Cerebellar cortex (tissue), 1 donor: ENCODE measurements around the gene CLEC17A.
A peak's percentile ranks its signal among the peaks of the same experiment; 100 is the strongest.
"Not testable (repeated sequence)": the region's sequence is repeated elsewhere in the genome, so short reads cannot be mapped to it uniquely, and the experiment has no call there.

Experiments
- DNase-seq: peaks from one replicate; pipeline ENCODE4 v3.0.0-alpha.2; 2015; ENCODE audit warnings: low spot score

Gene CLEC17A

GRCh38 chr19:14558370-14559066, 24.4 kb upstream of the CLEC17A start:
- DNase-seq: no peak

GRCh38 chr19:14559916-14560775, 22.7 kb upstream of the CLEC17A start:
- peak; percentile 55 for DNase-seq

GRCh38 chr19:14560776-14561108, 22.1 kb upstream of the CLEC17A start:
- DNase-seq: no peak

DNA sequence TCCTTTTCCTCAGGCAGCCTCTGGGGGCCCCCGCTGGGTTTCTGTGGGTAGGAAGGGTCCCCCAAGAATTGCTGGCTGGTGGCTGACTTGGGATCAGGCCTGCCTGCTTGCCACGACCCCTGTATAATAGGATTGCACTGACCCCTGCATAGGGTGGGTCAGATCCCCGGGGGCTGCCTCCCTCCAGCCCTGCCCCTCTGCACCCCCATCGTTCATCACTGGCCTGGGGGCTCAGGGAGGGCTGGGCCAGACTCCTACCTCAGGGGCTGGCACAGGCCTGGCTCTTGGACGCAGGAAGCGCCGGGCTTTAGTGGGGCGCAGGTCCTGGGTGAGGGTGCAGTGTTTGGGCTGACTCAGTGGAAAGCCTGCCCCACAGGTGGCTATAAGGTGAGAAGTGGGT, 21.6 kb upstream of the CLEC17A start:
- no peak for DNase-seq

GRCh38 chr19:14561847-14562351, 21.0 kb upstream of the CLEC17A start:
- DNase-seq: no peak

DNA sequence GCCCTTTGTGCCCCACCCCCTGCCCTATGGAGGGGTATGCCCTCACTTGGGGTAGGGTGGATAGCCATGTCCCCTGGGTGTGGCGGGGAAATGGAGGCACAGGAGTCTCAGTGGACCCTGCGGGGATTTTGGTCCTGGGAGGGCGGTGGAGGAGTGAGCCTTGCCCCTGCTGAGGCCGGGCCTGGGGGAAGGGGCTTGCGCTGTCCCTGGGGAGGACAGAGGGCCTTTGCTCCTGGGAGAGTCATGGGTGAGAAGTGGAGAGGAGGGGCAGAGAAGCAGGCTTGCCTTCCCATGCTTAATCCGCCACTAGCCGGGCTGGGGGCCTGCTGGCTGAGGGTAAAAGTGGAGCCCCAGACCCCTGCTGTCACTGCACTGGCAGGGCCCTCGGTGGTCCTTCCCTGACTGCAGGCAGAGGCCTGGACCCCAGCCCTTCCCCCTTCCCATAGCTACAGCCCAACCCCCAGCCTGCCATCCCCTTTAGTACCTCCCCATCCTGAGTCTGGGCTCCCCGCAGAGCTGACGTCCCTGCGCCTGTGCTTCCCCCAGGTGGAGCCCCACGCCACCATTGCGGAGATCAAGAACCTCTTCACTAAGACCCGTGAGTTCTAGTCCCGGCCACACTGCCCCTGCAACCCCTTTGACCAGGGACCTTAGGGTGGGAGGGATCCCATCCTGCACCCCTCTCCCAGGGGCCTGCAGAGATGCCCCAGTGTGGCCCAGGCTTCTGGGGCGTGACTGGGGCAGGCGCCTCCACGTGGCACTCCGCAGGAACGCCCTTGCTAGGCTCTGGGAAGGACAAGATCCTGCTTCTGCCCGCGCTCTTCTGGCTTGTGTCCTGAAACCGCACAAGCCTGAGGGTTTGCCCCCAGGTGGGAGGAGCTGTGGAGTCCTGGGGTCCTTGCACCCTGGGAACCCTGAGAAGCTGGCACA, 20.0 kb upstream of the CLEC17A start:
- no peak for DNase-seq

- DNase-seq: no peak
Measured at GRCh38 chr19:14563590-14563926, 19.3 kb upstream of the CLEC17A start.

GRCh38 chr19:14563989-14564651, 18.8 kb upstream of the CLEC17A start:
- peak; percentile 53 for DNase-seq

- not testable (repeated sequence) for DNase-seq
Measured at GRCh38 chr19:14564652-14565297, 18.1 kb upstream of the CLEC17A start.

- DNase-seq: no peak
Measured at GRCh38 chr19:14565298-14565679, 17.6 kb upstream of the CLEC17A start.

DNA sequence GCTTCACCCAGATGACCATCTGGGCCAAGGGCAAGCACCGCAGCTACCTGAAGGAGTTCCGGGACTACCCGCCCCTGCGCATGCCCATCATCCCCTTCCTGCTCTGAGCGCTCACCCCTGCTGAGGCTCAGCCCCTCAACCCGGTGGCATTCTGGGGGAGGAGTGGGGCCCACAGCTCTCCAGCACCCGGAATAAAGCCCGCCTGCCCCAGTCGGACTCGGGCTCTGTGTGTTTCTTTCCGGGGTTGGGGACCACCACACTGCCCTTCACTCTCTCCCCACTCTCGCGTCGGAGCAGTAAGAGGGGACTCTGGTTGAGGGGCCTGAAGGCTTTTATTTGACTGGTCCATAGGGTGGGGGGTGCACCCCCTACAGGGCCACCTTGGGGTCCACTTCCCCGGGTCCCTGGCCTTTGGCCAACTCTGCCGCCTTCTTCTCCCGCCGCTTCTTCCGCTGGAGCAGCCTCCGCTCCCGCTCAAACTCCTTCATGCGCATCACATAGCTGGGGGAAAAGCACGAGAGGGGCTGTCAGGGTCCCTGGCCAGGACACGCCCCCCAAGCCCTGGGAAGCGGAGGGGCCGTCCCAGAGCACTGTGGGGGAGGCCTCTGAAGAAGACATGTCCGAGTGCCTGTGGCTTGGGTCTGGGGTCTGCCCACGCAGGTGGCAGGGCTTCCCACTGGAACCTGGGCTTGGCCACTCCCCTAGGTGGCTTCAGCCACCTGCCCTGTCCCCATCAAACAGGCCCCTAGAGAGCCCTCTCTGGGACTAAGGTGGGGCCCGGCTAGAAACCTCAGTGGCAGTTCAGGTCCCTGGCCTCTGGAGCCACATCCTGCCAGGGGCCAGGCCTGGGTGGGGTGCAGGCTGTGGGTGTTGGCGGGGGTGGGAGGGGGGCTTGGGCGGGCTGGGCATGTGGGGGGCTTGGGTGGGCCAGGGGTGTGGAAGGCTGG, 16.8 kb upstream of the CLEC17A start:
- no peak for DNase-seq

DNA sequence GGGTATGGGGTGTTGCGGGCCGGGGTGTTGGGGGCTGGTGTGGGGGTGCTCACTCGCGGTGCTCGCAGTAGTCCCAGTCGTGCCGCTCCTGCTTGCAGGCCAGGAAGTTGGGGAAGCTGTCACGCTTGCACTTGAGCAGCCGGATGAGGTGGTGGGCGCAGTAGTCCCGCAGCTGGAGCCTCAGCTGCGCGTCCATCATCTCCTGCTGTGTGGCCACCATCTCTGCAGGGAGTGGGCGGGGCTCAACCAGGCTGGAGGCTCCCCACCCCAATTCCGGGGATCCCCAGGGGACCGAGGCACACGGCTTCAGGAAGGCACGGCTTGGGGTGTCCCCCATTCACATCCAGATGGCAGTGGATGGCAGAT, 16.2 kb upstream of the CLEC17A start:
- no peak for DNase-seq

DNA sequence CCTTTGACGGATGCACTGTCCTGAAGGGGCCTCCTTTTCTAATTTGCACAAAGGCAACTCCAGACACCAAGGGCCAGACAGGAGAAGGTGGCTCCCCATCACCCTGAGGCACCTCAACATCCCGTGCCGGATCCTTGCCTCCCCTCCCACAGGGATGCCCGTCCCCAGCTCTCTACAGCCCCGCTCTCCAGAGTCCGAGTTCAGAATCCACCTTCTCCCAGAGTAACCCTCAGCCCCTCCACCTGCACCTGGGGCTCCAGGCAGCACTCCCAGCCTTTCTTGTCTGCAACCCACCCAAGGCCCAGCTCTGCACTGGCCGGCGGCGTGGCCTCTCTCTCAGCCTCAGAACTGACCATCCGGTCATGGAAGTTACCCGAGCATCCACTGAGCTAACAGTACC, 15.8 kb upstream of the CLEC17A start:
- DNase-seq: no peak

DNA sequence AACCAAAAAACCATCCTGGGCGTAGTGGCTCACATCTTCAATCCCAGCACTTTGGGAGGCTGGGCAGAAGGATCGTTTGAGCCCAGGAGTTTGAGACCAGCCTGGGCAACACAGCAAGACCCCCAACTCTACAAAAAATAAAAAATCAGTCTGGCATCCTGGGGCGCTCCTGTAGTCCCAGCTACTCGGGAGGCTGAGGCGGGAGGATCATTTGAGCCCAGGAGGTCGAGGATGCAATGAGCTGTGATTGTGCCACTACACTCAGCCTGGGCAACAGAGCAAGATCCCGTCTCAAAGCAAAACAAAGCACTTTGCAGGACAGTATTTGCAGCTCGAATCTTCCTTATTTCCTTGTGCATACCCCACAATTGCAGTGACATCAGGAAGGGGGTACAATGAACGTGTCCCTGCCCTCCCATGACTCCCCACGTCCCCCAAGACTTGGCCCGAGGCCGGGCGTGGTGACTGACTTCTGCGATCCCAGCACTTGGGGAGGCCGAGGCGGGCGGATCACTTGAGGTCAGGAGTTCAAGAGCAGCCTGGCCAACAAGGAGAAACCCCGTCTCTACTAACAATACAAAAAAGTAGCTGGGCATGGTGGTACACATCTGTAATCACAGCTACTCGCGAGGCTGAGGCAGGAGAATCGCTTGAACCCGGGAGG, 11.9 kb upstream of the CLEC17A start:
- no peak for DNase-seq

- DNase-seq: peak; percentile 97
Measured at GRCh38 chr19:14571695-14572490, 11.0 kb upstream of the CLEC17A start, which contains the start of gene NDUFB7. TSS of gene NDUFB7 (minus strand) at chr19:14572066. CDS start at chr19:14572000, 66 bp downstream.

GRCh38 chr19:14575428-14575980, 7.4 kb upstream of the CLEC17A start:
- no peak for DNase-seq

GRCh38 chr19:14576363-14576762, 6.5 kb upstream of the CLEC17A start:
- DNase-seq: no peak

DNA sequence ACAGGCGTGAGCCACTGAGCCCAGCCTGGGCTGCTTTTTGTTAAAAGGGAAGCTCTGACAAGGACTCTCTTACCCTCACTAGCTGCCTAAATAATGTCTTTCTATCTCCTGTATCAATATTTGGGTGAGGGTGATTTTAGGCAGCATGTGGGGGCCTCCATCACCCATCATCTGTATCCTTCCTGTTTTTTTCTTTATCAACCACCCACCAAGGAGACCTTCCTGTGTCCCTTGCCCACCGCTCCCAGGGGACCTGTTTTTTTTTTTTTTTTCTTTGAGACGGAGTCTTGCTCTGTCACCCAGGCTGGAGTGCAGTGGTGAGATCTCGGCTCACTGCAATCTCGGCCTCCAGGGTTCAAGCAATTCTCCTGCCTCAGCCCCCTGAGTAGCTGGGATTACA, 5.6 kb upstream of the CLEC17A start:
- no peak for DNase-seq
